KMS-11 (cell line): ENCODE results near the gene RIT1.

Source experiments
- H2AFZ ChIP-seq: fragments of 200-600 bp; sonication (generic); 2 replicates; pipeline ENCODE4 v1.6.1; 2016; ENCODE audit warnings: antibody characterized with exemption, mixed run types, low read depth
- H3K27ac ChIP-seq: fragments of 200-600 bp; sonication (generic); 2 replicates; pipeline ENCODE4 v1.6.1; 2016; ENCODE audit warnings: mild to moderate bottlenecking, mixed run types
- H3K27me3 ChIP-seq: fragments of 200-600 bp; sonication (generic); 2 replicates; pipeline ENCODE4 v1.6.1; 2017; ENCODE audit warnings: mild to moderate bottlenecking, low read depth, mixed run types, moderate library complexity; ENCODE audit not compliant: insufficient read depth
- H3K36me3 ChIP-seq: fragments of 200-600 bp; sonication (generic); 2 replicates; pipeline ENCODE4 v1.6.1; 2017; ENCODE audit warnings: mild to moderate bottlenecking, mixed run types; ENCODE audit not compliant: insufficient read depth
- H3K4me1 ChIP-seq: fragments of 200-600 bp; sonication (generic); 2 replicates; pipeline ENCODE4 v1.6.1; 2016; ENCODE audit warnings: mild to moderate bottlenecking, low read depth, mixed run types; ENCODE audit not compliant: poor library complexity, severe bottlenecking
- H3K4me2 ChIP-seq: fragments of 200-600 bp; sonication (generic); 2 replicates; pipeline ENCODE4 v1.7.0; 2016; ENCODE audit warnings: mild to moderate bottlenecking, mixed run types
- H3K4me3 ChIP-seq: fragments of 200-600 bp; sonication (generic); IDR thresholded peaks from 2 replicates; pipeline ENCODE4 v1.6.1; 2017; ENCODE audit warnings: low read depth, low read length, mixed read lengths; ENCODE audit not compliant: insufficient read depth
- H3K79me2 ChIP-seq: fragments of 200-600 bp; sonication (generic); 2 replicates; pipeline ENCODE4 v1.6.1; 2016; ENCODE audit warnings: low read depth, mixed run types; ENCODE audit not compliant: insufficient read depth
- H3K9ac ChIP-seq: fragments of 200-600 bp; sonication (generic); 2 replicates; pipeline ENCODE4 v1.6.1; 2016; ENCODE audit warnings: mild to moderate bottlenecking, mixed run types
- H4K20me1 ChIP-seq: fragments of 200-600 bp; sonication (generic); 2 replicates; pipeline ENCODE4 v1.6.1; 2016; ENCODE audit warnings: mild to moderate bottlenecking, mixed run types; ENCODE audit not compliant: insufficient read depth
- CTCF ChIP-seq: fragments of 200-600 bp; sonication (generic); conservative IDR thresholded peaks from 2 replicates; pipeline ENCODE4 v1.6.1; 2017; ENCODE audit warnings: low read depth, mild to moderate bottlenecking, antibody characterized with exemption, low read length, moderate library complexity, mixed read lengths

RIT1 gene

GRCh38 chr1:155858800-155859233 lies 52.3 kb downstream of the RIT1 start:
- Histone ChIP-seq H3K36me3 (peaks cover 9% of the 10 kb centered on the region; the same call in 1 of the 2 replicates), H3K79me2 (peaks cover 30% of the 10 kb centered on the region), H3K4me2 (peak overlapping the region; percentile 98), H3K4me3 (peak overlapping the region; percentile 98), H2AFZ (peak overlapping the region; percentile 75), H4K20me1 (no peaks in the 10 kb centered on the region), H3K4me1 (peaks cover 43% of the 10 kb centered on the region), H3K9ac (peak overlapping the region; percentile 51), H3K27me3 (no peaks in the 10 kb centered on the region), H3K27ac (peak overlapping the region; percentile 81)
- no peak; the same call in 1 of the 2 replicates for TF ChIP-seq CTCF

- Histone ChIP-seq H3K27me3 (no peaks in the 10 kb centered on the region), H3K9ac (peak within 1 kb of the TSS; percentile 51), H2AFZ (peak within 1 kb of the TSS; percentile 75), H3K4me3 (peak within 1 kb of the TSS; percentile 99), H3K79me2 (peaks cover 41% of the 10 kb centered on the region), H4K20me1 (no peaks in the 10 kb centered on the region), H3K27ac (peak within 1 kb of the TSS; percentile 81), H3K4me1 (peaks cover 43% of the 10 kb centered on the region), H3K4me2 (peak within 1 kb of the TSS; percentile 98), H3K36me3 (peaks cover 9% of the 10 kb centered on the region; the same call in 1 of the 2 replicates)
- TF ChIP-seq CTCF = no peak
These were observed 53.9 kb downstream of the RIT1 start, which contains the start of gene GON4L for GRCh38 chr1:155856975-155857930. Gene GON4L (minus strand): TSS chr1:155857214. CDS start chr1:155853780, 3,434 bp downstream.

GRCh38 chr1:155856257-155856974 lies 54.7 kb downstream of the RIT1 start:
- H3K4me1 ChIP-seq = peaks cover 44% of the 10 kb centered on the region

More at GRCh38 chr1:155856257-155856974, 54.7 kb downstream of the RIT1 start:
- H3K27ac ChIP-seq = peak overlapping the region; percentile 81
- H4K20me1 ChIP-seq = no peaks in the 10 kb centered on the region
- peak overlapping the region; percentile 75 for H2AFZ ChIP-seq
- H3K4me2 ChIP-seq = peak overlapping the region; percentile 98
- no peaks in the 10 kb centered on the region for H3K27me3 ChIP-seq
- peaks cover 9% of the 10 kb centered on the region; the same call in 1 of the 2 replicates for H3K36me3 ChIP-seq
- no peak for TF ChIP-seq CTCF
- peaks cover 49% of the 10 kb centered on the region for H3K79me2 ChIP-seq
- peak overlapping the region; percentile 99 for H3K4me3 ChIP-seq
- peak overlapping the region; percentile 51 for H3K9ac ChIP-seq
